K562 (cell line): Measurements from ENCODE around the gene MAPKAPK3. TPM values are rescaled to one million over a fixed set of nuclear protein-coding genes. Genes with fewer than 3 reads are reported as not detected.

Experiments
- FOXJ2 ChIP-seq: fragments of 200-800 bp; sonication (Bioruptor generic); IDR thresholded peaks from 2 replicates; pipeline ENCODE4 v1.6.1; 2016; ENCODE audit warnings: missing genetic modification characterization, missing compliant biosample characterization
- FOXJ3 ChIP-seq: sonication (generic); formaldehyde crosslinking; IDR thresholded peaks from 2 replicates; pipeline ENCODE4 v1.4.0; 2020; ENCODE audit warnings: mild to moderate bottlenecking, missing genetic modification reagents
- IFI16 ChIP-seq: fragments of 250-450 bp; sonication (Bioruptor Pico); IDR thresholded peaks from 2 replicates; pipeline ENCODE4 v2.1.2; 2022; ENCODE audit warnings: mild to moderate bottlenecking, inconsistent platforms
- KDM4B ChIP-seq, 2 experiments: fragments of 450-650 bp in 1 of 2; sonication (generic) in 1 of 2; IDR thresholded peaks; 2 replicates each; pipeline ENCODE4 v1.6.1; 2016 to 2017; ENCODE audit warnings: borderline replicate concordance in 2 of 2, antibody characterized with exemption in 1 of 2, low read depth in 1 of 2, mild to moderate bottlenecking in 1 of 2
- MEF2D ChIP-seq: conservative IDR thresholded peaks from 2 replicates; pipeline ENCODE4 v1.6.1; 2016; ENCODE audit warnings: low read depth, missing genetic modification characterization, missing compliant biosample characterization
- POLR2A ChIP-seq: fragments of 450-650 bp; conservative IDR thresholded peaks from 2 replicates; pipeline ENCODE4 v1.6.1; 2016
- RHOXF2B ChIP-seq: fragments of 250-450 bp; sonication (Bioruptor Pico); conservative IDR thresholded peaks from 2 replicates; pipeline ENCODE4 v1.5.1; 2021
- SAFB2 ChIP-seq: fragments of 200-400 bp; formaldehyde crosslinking; IDR thresholded peaks from 2 replicates; pipeline ENCODE4 v1.6.1; 2018; ENCODE audit warnings: borderline replicate concordance, low read length, low read depth, moderate library complexity; ENCODE audit not compliant: severe bottlenecking
- SIRT6 ChIP-seq: IDR thresholded peaks from one replicate; pipeline ENCODE4 v1.6.1; 2012; ENCODE audit warnings: low read depth, mild to moderate bottlenecking, control low read depth, inconsistent platforms, low read length, moderate library complexity
- SUPT5H ChIP-seq: fragments of 450-650 bp; IDR thresholded peaks from 2 replicates; pipeline ENCODE4 v1.6.1; 2016
- TEAD2 ChIP-seq: fragments of 450-650 bp; IDR thresholded peaks from 2 replicates; pipeline ENCODE4 v1.6.1; 2016; ENCODE audit warnings: missing genetic modification characterization, control low read depth, missing compliant biosample characterization
- TOE1 ChIP-seq, 2 experiments: fragments of 450-650 bp in 1 of 2; sonication (generic) in 1 of 2; formaldehyde crosslinking in 1 of 2; IDR thresholded peaks; 2 replicates each; pipeline versions ENCODE4 v1.7.1 to v1.8.0; 2016 to 2022; ENCODE audit warnings: borderline replicate concordance in 2 of 2, mild to moderate bottlenecking in 2 of 2, antibody characterized with exemption in 1 of 2, inconsistent platforms in 1 of 2, low read depth in 1 of 2, missing genetic modification reagents in 1 of 2, moderate library complexity in 1 of 2
- WHSC1 ChIP-seq: IDR thresholded peaks from one replicate; pipeline ENCODE4 v1.6.1; 2012; ENCODE audit warnings: low read length, control low read depth, inconsistent platforms
- ZBED1 ChIP-seq: IDR thresholded peaks from 2 replicates; pipeline ENCODE4 v1.6.1; 2014
- ZNF316 ChIP-seq: fragments of 450-650 bp; IDR thresholded peaks from 2 replicates; pipeline ENCODE4 v1.6.1; 2016
- polyA plus RNA-seq, 8 experiments: library from polyadenylated mRNA; depleted of rRNA in 4 of 8; stranded (reverse) in 5 of 8; unstranded in 3 of 8; fragments of >200 nt; fragmentation: Nextera tagmentation in 2 of 8; fragmentation: Illumina TruSeq in 1 of 8; extraction: Ambion mirVana in 2 of 8; extraction: Trizol in 1 of 8; gene quantifications; 2 replicates each; pipeline versions ENCODE4 v1.2.1 to v1.2.3, GENCODE V29; 2011 to 2014; ENCODE audit warnings: inconsistent platforms in 1 of 8, missing spikeins in 1 of 8
- total RNA-seq, 7 experiments: library from RNA; depleted of rRNA in 6 of 7; stranded (reverse); fragments of >200 nt in 6 of 7; fragmentation: Illumina TruSeq in 2 of 7; extraction: Trizol in 2 of 7; gene quantifications; 2 replicates each; pipeline versions ENCODE4 v1.2.1 to v1.2.3, GENCODE V29; 2011 to 2021; ENCODE audit warnings: low replicate concordance in 1 of 7
- TF ChIP-seq, protein P1 (sequence below), 2 experiments: fragments of 450-650 bp in 1 of 2; IDR thresholded peaks; 2 replicates each; pipeline ENCODE4 v1.6.1; 2011 to 2017; ENCODE audit warnings: low read depth in 2 of 2, antibody characterized with exemption in 1 of 2, borderline replicate concordance in 1 of 2, low read length in 1 of 2, mild to moderate bottlenecking in 1 of 2, mixed read lengths in 1 of 2; ENCODE audit not compliant: control insufficient read depth in 1 of 2
- TF ChIP-seq, protein P2 (sequence below): sonication (generic); formaldehyde crosslinking; IDR thresholded peaks from 2 replicates; pipeline ENCODE4 v1.9.0; 2022; ENCODE audit warnings: mild to moderate bottlenecking, missing genetic modification reagents
- TF ChIP-seq, protein P3 (sequence below), 2 experiments: fragments of 450-650 bp; IDR thresholded peaks; 2 replicates each; pipeline ENCODE4 v1.6.1; 2016
- TF ChIP-seq, protein P4 (sequence below): fragments of 250-450 bp; sonication (Bioruptor Pico); IDR thresholded peaks from 2 replicates; pipeline ENCODE4 v1.9.0; 2021; ENCODE audit warnings: mild to moderate bottlenecking, inconsistent platforms
- TF ChIP-seq, protein P5 (sequence below): sonication (generic); formaldehyde crosslinking; IDR thresholded peaks from 2 replicates; pipeline ENCODE4 v1.8.0; 2022; ENCODE audit warnings: missing genetic modification reagents, mild to moderate bottlenecking, moderate library complexity, borderline replicate concordance

MAPKAPK3 gene
- total and polyA plus RNA-seq, 9 of the 15 experiments (the other 6 are each of a cell fraction or from before 2014, with no cell fraction given): 8.0 to 56.4 (median 41.2) TPM

DNA sequence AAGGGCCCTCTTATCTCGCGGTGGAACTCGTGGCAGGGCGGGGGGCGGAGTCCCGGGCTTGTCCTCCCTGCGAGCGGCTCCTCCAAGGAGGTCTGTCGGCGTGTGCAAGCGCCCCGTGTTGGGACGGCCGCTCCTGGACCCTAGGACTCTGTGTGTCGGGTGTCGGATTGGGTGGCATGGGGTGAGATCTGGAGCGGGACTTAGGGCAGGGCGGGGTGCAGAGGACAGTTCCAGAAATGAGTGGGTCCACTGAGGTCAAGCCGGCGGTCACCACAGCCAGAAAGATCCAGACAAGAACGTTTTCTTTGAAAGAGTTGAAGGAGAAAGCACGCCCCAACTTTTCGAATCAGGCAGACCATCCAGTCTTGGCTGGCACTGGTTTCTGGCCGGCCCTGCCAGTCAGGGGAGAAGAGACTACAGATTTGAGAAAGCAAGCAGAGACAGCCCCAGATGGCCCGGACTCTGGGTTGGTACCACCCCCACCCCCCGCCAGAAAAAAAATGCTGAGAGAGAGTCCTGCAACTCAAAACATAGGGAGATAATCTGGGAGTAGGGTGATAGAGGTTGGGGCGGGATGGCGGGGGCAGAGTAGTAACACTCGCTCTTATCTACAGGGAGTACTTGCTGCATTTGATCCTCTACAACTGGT is 4.6 kb upstream of the MAPKAPK3 start (continued):
- TF ChIP-seq, protein P1, sequence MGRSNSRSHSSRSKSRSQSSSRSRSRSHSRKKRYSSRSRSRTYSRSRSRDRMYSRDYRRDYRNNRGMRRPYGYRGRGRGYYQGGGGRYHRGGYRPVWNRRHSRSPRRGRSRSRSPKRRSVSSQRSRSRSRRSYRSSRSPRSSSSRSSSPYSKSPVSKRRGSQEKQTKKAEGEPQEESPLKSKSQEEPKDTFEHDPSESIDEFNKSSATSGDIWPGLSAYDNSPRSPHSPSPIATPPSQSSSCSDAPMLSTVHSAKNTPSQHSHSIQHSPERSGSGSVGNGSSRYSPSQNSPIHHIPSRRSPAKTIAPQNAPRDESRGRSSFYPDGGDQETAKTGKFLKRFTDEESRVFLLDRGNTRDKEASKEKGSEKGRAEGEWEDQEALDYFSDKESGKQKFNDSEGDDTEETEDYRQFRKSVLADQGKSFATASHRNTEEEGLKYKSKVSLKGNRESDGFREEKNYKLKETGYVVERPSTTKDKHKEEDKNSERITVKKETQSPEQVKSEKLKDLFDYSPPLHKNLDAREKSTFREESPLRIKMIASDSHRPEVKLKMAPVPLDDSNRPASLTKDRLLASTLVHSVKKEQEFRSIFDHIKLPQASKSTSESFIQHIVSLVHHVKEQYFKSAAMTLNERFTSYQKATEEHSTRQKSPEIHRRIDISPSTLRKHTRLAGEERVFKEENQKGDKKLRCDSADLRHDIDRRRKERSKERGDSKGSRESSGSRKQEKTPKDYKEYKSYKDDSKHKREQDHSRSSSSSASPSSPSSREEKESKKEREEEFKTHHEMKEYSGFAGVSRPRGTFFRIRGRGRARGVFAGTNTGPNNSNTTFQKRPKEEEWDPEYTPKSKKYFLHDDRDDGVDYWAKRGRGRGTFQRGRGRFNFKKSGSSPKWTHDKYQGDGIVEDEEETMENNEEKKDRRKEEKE (IDR thresholded peaks at IDR 0.05; ENCODE audit: borderline replicate concordance in 1 of 2, control insufficient read depth in 1 of 2, low read depth in 2 of 2, low read length in 1 of 2): no peak
- no peak for TF ChIP-seq SAFB2
- TF ChIP-seq, protein P2, sequence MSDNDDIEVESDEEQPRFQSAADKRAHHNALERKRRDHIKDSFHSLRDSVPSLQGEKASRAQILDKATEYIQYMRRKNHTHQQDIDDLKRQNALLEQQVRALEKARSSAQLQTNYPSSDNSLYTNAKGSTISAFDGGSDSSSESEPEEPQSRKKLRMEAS (CRISPR knock-in tag): peak; percentile 75
- no peak for TF ChIP-seq ZBED1
- no peak for TF ChIP-seq KDM4B (IDR thresholded peaks at IDR 0.05; ENCODE audit: borderline replicate concordance in 2 of 2, low read depth in 1 of 2)
- no peak for TF ChIP-seq WHSC1
- TF ChIP-seq SIRT6: no peak
- TF ChIP-seq IFI16 (CRISPR knock-in tag): no peak
- peak; percentile 69; the same call in 1 of the 2 replicates for TF ChIP-seq TOE1 (IDR thresholded peaks at IDR 0.05; ENCODE audit: borderline replicate concordance)
- TF ChIP-seq TOE1 (CRISPR knock-in tag; IDR thresholded peaks at IDR 0.05; ENCODE audit: borderline replicate concordance, low read depth): no peak
- peak; percentile 73 for TF ChIP-seq SUPT5H
- 0 out of 2 replicates have a peak, but pooled peaks have one; percentile 36 for TF ChIP-seq RHOXF2B (CRISPR knock-in tag)
- no peak for TF ChIP-seq FOXJ3
- TF ChIP-seq FOXJ2: 0 out of 2 replicates have a peak, but pooled peaks have one; percentile 34
- peak; percentile 73 for TF ChIP-seq POLR2A
- TF ChIP-seq, protein P3, sequence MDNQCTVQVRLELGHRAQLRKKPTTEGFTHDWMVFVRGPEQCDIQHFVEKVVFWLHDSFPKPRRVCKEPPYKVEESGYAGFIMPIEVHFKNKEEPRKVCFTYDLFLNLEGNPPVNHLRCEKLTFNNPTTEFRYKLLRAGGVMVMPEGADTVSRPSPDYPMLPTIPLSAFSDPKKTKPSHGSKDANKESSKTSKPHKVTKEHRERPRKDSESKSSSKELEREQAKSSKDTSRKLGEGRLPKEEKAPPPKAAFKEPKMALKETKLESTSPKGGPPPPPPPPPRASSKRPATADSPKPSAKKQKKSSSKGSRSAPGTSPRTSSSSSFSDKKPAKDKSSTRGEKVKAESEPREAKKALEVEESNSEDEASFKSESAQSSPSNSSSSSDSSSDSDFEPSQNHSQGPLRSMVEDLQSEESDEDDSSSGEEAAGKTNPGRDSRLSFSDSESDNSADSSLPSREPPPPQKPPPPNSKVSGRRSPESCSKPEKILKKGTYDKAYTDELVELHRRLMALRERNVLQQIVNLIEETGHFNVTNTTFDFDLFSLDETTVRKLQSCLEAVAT (IDR thresholded peaks at IDR 0.05): peak; percentile 68 to 76; a peak in 2 of 4 replicates
- TF ChIP-seq MEF2D (tag): 0 out of 2 replicates have a peak, but pooled peaks have one; percentile 10
- 0 out of 2 replicates have a peak, but pooled peaks have one; percentile 5 for TF ChIP-seq ZNF316
- TF ChIP-seq, protein P4, sequence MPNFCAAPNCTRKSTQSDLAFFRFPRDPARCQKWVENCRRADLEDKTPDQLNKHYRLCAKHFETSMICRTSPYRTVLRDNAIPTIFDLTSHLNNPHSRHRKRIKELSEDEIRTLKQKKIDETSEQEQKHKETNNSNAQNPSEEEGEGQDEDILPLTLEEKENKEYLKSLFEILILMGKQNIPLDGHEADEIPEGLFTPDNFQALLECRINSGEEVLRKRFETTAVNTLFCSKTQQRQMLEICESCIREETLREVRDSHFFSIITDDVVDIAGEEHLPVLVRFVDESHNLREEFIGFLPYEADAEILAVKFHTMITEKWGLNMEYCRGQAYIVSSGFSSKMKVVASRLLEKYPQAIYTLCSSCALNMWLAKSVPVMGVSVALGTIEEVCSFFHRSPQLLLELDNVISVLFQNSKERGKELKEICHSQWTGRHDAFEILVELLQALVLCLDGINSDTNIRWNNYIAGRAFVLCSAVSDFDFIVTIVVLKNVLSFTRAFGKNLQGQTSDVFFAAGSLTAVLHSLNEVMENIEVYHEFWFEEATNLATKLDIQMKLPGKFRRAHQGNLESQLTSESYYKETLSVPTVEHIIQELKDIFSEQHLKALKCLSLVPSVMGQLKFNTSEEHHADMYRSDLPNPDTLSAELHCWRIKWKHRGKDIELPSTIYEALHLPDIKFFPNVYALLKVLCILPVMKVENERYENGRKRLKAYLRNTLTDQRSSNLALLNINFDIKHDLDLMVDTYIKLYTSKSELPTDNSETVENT (CRISPR knock-in tag): peak; percentile 34; the same call in 1 of the 2 replicates
- TF ChIP-seq TEAD2 (tag): no peak
- TF ChIP-seq, protein P5, sequence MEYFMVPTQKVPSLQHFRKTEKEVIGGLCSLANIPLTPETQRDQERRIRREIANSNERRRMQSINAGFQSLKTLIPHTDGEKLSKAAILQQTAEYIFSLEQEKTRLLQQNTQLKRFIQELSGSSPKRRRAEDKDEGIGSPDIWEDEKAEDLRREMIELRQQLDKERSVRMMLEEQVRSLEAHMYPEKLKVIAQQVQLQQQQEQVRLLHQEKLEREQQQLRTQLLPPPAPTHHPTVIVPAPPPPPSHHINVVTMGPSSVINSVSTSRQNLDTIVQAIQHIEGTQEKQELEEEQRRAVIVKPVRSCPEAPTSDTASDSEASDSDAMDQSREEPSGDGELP (CRISPR knock-in tag): peak; percentile 52; the same call in 1 of the 2 replicates
